Ishikawa (cell line): ENCODE data around the gene HSD17B11.

ENCODE experiments used
- CEBPB ChIP-seq: IDR thresholded peaks from 2 replicates; pipeline ENCODE4 v1.6.1; 2012
- EGR1 ChIP-seq: IDR thresholded peaks from 2 replicates; pipeline ENCODE4 v1.6.1; 2012
- FOXM1 ChIP-seq: IDR thresholded peaks from 2 replicates; pipeline ENCODE4 v1.6.1; 2012; ENCODE audit warnings: low read depth, borderline replicate concordance
- NFIC ChIP-seq: IDR thresholded peaks from 2 replicates; pipeline ENCODE4 v1.6.1; 2012
- RAD21 ChIP-seq: IDR thresholded peaks from 2 replicates; pipeline ENCODE4 v1.6.1; 2012; ENCODE audit warnings: low read depth
- TAF1 ChIP-seq: IDR thresholded peaks from 2 replicates; pipeline ENCODE4 v1.6.1; 2012; ENCODE audit warnings: low read depth, mild to moderate bottlenecking
- TCF12 ChIP-seq: IDR thresholded peaks from 2 replicates; pipeline ENCODE4 v1.6.1; 2012; ENCODE audit warnings: low read depth
- TEAD4 ChIP-seq: IDR thresholded peaks from 2 replicates; pipeline ENCODE4 v1.6.1; 2012
- YY1 ChIP-seq: IDR thresholded peaks from 2 replicates; pipeline ENCODE4 v1.6.1; 2012; ENCODE audit warnings: low read depth
- ZBTB7A ChIP-seq: IDR thresholded peaks from 2 replicates; pipeline ENCODE4 v1.6.1; 2012; ENCODE audit warnings: low read depth
- TF ChIP-seq, protein P1 (sequence below): IDR thresholded peaks from 2 replicates; pipeline ENCODE4 v1.6.1; 2012
- TF ChIP-seq, protein P2 (sequence below): IDR thresholded peaks from 2 replicates; pipeline ENCODE4 v1.6.1; 2012
- TF ChIP-seq, protein P3 (sequence below): IDR thresholded peaks from 2 replicates; pipeline ENCODE4 v1.6.1; 2012; ENCODE audit warnings: low read depth, mild to moderate bottlenecking

HSD17B11 gene

DNA sequence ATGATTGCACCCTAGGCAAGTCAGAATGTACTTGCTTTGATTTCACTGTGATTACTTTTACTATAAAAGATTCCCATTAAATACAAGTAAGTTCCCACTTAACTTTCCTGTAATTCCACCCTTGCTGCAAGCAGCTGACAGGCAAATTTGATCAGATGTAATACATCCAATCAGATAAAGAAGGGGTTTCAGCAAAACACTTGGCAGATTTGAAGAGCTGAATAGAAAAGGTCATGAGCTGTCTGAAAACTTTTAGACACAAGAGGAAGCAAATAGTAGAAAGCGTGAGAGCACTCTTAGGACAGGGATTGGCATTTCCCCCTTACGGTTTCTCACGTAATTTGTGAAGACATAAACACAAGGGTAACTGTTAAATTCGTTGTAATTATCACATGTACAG lies 91.1 kb downstream of the HSD17B11 start:
- no peak for TF ChIP-seq NFIC
- no peak for TF ChIP-seq TEAD4
- TF ChIP-seq TAF1: no peak
- TF ChIP-seq RAD21: no peak
- TF ChIP-seq, protein P1, sequence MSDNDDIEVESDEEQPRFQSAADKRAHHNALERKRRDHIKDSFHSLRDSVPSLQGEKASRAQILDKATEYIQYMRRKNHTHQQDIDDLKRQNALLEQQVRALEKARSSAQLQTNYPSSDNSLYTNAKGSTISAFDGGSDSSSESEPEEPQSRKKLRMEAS: no peak
- TF ChIP-seq CEBPB: no peak
- no peak for TF ChIP-seq EGR1
- TF ChIP-seq, protein P2, sequence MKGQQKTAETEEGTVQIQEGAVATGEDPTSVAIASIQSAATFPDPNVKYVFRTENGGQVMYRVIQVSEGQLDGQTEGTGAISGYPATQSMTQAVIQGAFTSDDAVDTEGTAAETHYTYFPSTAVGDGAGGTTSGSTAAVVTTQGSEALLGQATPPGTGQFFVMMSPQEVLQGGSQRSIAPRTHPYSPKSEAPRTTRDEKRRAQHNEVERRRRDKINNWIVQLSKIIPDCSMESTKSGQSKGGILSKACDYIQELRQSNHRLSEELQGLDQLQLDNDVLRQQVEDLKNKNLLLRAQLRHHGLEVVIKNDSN: no peak
- TF ChIP-seq TCF12: no peak

DNA sequence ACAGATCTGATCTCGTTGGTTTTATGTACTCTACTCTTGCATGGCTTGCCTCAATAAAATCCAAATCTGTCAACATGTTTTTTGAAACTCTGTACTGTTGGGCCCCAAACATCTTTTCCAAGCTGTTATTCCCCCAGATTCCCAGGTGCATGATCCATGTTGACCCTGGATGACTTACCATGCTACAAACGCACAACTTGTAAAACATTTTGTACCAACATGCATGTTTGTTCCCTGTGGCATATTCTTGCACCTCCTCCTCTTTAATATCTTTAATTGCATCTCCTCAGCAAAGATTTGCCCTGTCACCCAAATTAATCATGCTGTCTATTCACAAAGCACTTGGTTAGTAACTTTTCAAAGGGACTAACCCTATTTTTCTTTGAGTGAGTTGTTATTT lies 92.6 kb downstream of the HSD17B11 start:
- TF ChIP-seq FOXM1 (no peak), TEAD4 (no peak), YY1 (no peak), TAF1 (no peak)

DNA sequence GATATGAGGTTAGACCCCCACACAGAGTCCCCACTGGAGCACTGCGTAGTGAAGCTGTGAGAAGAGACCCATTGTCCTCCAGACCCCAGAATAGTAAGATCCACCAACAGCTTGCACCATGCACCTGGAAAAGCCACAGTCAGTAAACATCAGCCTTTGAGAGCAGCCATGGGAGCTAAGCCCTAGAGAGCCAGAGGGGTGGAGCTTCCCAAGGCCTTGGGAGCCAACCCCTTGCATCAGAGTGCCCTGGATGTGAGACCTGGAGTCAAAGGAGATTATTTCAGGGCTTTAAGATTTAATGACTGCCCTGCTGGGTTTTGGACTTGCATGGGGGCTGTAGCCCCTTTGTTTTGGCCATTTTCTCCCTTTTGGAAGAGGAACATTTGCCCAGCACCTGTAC lies 104.0 kb downstream of the HSD17B11 start:
- TF ChIP-seq, protein P2: no peak
- TF ChIP-seq EGR1 (no peak), FOXM1 (no peak), RAD21 (no peak), NFIC (no peak), ZBTB7A (no peak), CEBPB (no peak), TAF1 (no peak)
- TF ChIP-seq, protein P1: no peak
- TF ChIP-seq, protein P3, sequence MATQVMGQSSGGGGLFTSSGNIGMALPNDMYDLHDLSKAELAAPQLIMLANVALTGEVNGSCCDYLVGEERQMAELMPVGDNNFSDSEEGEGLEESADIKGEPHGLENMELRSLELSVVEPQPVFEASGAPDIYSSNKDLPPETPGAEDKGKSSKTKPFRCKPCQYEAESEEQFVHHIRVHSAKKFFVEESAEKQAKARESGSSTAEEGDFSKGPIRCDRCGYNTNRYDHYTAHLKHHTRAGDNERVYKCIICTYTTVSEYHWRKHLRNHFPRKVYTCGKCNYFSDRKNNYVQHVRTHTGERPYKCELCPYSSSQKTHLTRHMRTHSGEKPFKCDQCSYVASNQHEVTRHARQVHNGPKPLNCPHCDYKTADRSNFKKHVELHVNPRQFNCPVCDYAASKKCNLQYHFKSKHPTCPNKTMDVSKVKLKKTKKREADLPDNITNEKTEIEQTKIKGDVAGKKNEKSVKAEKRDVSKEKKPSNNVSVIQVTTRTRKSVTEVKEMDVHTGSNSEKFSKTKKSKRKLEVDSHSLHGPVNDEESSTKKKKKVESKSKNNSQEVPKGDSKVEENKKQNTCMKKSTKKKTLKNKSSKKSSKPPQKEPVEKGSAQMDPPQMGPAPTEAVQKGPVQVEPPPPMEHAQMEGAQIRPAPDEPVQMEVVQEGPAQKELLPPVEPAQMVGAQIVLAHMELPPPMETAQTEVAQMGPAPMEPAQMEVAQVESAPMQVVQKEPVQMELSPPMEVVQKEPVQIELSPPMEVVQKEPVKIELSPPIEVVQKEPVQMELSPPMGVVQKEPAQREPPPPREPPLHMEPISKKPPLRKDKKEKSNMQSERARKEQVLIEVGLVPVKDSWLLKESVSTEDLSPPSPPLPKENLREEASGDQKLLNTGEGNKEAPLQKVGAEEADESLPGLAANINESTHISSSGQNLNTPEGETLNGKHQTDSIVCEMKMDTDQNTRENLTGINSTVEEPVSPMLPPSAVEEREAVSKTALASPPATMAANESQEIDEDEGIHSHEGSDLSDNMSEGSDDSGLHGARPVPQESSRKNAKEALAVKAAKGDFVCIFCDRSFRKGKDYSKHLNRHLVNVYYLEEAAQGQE: no peak
